Measurements from ENCODE around the gene FKBP11.
A peak's percentile ranks its signal among the peaks of the same experiment; 100 is the strongest.

FKBP11 gene

DNA sequence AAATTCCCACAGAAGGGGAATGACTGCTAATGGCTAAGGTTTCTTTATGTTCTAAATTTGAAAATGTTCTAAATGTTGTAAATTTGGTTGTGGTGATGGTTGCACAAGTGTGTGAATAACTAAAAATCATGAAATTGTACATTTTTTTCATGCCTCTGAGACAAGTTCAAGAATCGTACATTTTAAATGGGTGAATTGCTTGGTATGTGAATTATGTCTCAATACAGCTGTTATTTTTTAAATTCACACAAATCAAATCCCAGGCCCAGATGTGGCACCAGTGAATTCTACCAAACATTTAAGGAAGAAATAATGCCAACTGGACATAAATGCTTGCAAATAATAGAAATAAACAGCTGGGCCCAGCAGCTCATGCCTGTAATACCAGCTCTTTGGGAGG lies 31.0 kb downstream of the FKBP11 start:
- H3K4me3 ChIP-seq: no peak overlapping the region
- TF ChIP-seq, protein P1, sequence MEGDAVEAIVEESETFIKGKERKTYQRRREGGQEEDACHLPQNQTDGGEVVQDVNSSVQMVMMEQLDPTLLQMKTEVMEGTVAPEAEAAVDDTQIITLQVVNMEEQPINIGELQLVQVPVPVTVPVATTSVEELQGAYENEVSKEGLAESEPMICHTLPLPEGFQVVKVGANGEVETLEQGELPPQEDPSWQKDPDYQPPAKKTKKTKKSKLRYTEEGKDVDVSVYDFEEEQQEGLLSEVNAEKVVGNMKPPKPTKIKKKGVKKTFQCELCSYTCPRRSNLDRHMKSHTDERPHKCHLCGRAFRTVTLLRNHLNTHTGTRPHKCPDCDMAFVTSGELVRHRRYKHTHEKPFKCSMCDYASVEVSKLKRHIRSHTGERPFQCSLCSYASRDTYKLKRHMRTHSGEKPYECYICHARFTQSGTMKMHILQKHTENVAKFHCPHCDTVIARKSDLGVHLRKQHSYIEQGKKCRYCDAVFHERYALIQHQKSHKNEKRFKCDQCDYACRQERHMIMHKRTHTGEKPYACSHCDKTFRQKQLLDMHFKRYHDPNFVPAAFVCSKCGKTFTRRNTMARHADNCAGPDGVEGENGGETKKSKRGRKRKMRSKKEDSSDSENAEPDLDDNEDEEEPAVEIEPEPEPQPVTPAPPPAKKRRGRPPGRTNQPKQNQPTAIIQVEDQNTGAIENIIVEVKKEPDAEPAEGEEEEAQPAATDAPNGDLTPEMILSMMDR (IDR thresholded peaks at IDR 0.05): no peak
- DNase-seq (ENCODE audit: low spot score): no peak
- no peak overlapping the region for H3K27ac ChIP-seq

DNA sequence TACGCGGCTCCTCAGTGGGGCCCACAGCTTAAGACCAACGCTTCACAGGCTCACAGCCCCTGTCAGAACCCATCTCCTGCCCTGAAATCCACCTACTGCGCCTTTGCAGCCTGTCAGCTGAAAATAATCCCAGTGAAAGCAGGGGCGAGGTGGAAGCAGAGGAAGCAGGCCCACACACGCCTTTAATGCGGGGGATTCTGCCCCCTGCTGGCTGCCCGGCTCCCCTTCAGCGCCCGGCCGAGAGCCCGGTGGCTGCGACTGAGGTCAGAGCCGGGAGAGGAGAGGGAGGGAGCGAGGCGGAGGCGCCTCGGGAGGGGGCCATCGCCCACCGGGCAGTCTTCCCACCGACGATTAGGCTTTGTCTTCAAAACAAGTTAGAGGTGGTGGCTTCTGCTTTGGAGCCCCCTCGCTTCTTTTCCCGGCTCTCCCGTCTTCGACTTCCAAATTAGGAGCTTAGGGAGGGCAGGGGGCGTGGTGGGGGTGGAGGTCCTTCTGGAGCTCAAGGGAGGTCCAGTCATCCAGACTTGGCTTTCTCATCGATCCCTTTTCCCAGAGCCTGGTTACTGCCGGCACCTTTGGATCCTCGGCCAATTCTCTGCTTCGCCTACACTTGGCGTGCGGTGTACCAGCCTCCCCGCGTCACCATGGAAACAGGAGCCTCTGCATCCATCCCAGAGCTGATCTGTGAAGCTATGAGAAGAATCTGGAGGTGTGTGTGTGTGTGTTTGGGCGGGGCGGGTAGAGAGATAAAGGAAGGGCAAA lies 34.5 kb downstream of the FKBP11 start:
- TF ChIP-seq, protein P1 (IDR thresholded peaks at IDR 0.05): peak; percentile 90
- H3K27ac ChIP-seq: no peak overlapping the region
- H3K4me3 ChIP-seq: peak overlapping the region; percentile 53
- DNase-seq (ENCODE audit: low spot score): peak; percentile 76

DNA sequence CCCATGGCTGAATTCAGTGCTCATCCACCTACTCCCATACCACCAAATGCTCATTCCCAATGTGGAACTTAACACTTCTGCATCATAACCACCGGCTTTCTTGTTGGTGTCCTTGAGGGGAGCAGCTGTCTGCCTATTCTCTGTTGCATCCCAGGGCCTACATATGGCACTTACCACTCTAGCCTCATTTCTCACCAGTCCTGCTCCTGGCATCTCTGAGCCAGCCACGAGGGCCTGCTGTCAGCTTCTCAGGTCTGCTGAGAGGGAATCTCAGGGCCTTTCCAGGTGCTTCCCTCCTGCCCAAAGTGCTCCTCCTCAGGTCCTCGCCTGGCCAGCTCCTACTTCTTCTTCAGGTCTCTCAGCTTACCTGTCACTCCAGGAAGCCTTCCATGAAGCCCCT lies 35.6 kb downstream of the FKBP11 start:
- H3K4me3 ChIP-seq: no peak overlapping the region
- TF ChIP-seq, protein P1 (IDR thresholded peaks at IDR 0.05): no peak
- H3K27ac ChIP-seq: no peak overlapping the region
- DNase-seq (ENCODE audit: low spot score): no peak

DNA sequence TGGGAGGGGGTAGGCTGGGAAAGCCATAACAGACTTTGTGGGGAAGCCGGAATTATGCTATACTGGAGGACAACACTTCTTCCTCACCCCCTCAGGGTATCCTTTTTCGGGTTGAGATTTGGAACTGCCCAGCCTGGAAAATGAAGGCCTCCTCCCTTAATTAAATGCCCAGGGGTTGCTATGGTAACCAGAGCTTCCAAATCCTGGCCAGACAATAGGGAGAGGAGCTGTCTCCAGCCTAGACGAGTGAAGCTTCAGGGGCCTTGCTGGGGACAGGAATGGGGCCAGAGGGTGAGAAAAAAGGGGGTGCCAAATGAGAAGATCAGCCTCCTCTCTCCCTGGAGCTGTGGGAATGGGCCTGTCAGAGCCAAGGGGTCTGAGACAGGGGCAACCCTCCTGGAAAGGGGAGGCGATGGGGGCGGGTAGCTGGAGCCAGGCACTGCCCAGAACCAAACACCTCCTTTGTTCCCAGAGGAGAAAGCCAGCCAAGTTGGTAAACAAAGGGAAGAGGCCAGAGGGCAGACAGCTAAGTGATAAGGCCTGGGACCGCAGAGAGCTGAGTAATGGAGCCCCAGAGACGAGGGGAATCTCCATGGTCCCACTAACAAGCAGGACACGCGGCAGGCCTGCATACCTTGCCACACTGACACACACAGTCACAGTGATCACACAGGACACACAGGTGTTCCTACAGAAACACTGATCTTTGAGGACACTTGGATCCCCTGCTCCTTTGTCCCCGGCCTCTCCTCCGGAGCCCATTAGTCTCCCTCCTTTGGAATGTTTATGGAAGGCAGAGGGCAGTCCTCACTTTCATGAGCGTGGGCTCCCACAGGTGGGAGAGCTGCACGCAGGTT lies 41.8 kb downstream of the FKBP11 start:
- DNase-seq (ENCODE audit: low spot score): no peak
- Histone ChIP-seq H3K4me3 (no peak overlapping the region), H3K27ac (peak overlapping the region in 1 of 2 donors; percentile 29)
- TF ChIP-seq, protein P1 (IDR thresholded peaks at IDR 0.05): no peak

DNA sequence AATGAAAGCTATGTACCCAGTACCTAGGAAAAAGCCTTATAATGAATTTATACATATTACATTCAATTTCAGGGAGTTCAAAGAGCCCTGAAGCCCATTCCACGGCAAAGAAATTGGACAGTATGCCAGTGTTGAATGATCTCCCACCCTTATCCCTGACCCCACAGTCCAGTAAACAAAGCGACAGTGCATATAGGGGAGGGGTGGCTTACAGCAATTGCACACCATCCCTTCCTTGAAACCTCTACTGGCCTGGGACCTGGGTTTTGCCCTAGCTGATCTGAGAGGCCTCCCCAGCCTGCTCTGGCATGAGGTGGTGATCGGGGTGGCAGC lies 42.4 kb downstream of the FKBP11 start:
- H3K27ac ChIP-seq: peak overlapping the region in 1 of 2 donors; percentile 29

DNA sequence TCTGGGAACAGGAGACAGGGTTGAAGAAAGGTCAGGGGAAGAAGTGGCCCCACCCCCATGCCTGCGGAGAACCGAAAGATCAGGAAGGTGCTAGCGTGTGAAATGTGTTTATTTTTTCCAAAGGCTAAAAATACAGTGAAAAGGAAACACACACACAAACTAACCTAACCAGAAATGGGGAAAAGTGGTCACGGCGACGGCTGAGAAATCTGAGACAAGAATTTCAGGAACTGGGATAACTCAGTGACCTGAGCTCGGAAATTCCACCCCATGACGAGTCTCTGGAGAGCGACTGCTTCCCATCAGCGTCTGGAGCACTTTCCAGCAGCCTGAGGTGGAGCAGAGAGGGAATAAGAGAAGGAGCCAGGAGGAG lies 43.0 kb downstream of the FKBP11 start:
- Histone ChIP-seq H3K27ac (peak overlapping the region in 1 of 2 donors; percentile 51), H3K4me3 (peak overlapping the region; percentile 54)
- no peak for DNase-seq (ENCODE audit: low spot score)
- TF ChIP-seq, protein P1 (IDR thresholded peaks at IDR 0.05): no peak

More for the DNA sequence above, 42.4 kb downstream of the FKBP11 start:
- no peak for DNase-seq (ENCODE audit: low spot score)
- H3K4me3 ChIP-seq: no peak overlapping the region
- TF ChIP-seq, protein P1 (IDR thresholded peaks at IDR 0.05): no peak

Measured in coronary artery (tissue), 2 donors.